BLaER1 treated with 17β-estradiol and CSF1 and Interleukin-3, amounts not matched to agents 10 nM and 100 nM (cell line): ENCODE results near the gene CREB5.
A peak's percentile ranks its signal among the peaks of the same experiment; 100 is the strongest.
"Not testable (repeated sequence)": the region's sequence is repeated elsewhere in the genome, so short reads cannot be mapped to it uniquely, and the experiment has no call there.

Experiments used
- H3K27ac ChIP-seq, 11 experiments: shearing (Covaris generic); formaldehyde crosslinking; 2 replicates each; pipeline ENCODE4 v1.8.1; 2022
- H3K27me3 ChIP-seq, 11 experiments: shearing (Covaris generic); formaldehyde crosslinking; 2 replicates each; pipeline ENCODE4 v1.8.1; 2022
- H3K36me3 ChIP-seq, 11 experiments: shearing (Covaris generic); formaldehyde crosslinking; 2 replicates each; pipeline ENCODE4 v1.8.1; 2022
- H3K4me1 ChIP-seq, 10 experiments: shearing (Covaris generic); formaldehyde crosslinking; 2 replicates each; pipeline ENCODE4 v1.8.1; 2022
- H3K4me2 ChIP-seq, 11 experiments: shearing (Covaris generic); formaldehyde crosslinking; 2 replicates each; pipeline ENCODE4 v1.8.1; 2022
- H3K4me3 ChIP-seq, 10 experiments: shearing (Covaris generic); formaldehyde crosslinking; 2 replicates each; pipeline ENCODE4 v1.8.1; 2022
- H3K9ac ChIP-seq, 11 experiments: shearing (Covaris generic); formaldehyde crosslinking; 2 replicates each; pipeline ENCODE4 v1.8.1; 2022
- H3K9me3 ChIP-seq, 11 experiments: shearing (Covaris generic); formaldehyde crosslinking; replicated peaks in 1 of 11; 2 replicates each; pipeline ENCODE4 v1.8.1; 2022
- H4K20me1 ChIP-seq, 11 experiments: shearing (Covaris generic); formaldehyde crosslinking; 2 replicates each; pipeline ENCODE4 v1.8.1; 2022
- Cebpa-rat ChIP-seq, 11 experiments: shearing (Covaris generic); IDR thresholded peaks; 2 replicates each; pipeline ENCODE4 v1.8.1; 2022

CREB5 gene

DNA sequence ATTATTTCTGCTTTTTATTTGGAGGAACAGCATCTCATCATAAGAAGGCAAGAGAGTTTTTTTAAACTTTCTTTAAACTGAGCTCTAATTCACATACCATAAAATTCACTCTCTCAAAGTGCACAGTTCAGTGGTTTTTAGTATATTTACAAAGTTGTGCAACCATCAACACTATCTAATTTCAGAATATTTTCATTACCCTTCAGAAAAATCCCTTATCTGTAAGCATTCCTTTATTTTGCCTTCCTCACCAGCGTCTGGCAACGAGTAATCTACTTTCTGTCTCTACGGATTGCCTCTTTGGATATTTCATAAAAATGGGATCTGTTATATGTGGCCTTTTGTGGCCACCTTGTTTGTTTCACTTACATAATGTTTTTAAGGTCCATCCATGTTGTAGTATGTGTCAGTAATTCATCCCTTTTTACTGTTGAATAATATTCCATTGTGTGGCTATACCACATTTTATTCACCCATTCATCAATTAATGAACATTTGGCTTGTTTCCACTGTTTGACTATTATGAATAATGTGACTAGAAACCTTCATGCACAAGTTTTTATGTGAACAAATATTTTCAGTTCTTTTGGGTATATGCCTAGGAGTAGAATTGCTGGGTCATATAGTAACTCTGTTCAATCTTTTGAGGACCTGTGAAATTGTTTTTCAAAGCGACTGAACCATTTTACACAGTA is 364.3 kb downstream of the CREB5 start:
- Histone ChIP-seq H3K9ac (no peak overlapping the region), H4K20me1 (no peaks in the 10 kb centered on the region), H3K4me3 (no peak overlapping the region), H3K27ac (no peak overlapping the region), H3K36me3 (no peaks in the 10 kb centered on the region), H3K27me3 (no peaks in the 10 kb centered on the region), H3K4me2 (no peak overlapping the region), H3K9me3 (peaks cover 0 to 3% (median 0%) of the 10 kb centered on the region in 11 experiments; a peak in 5 of 22 replicates), H3K4me1 (peaks cover 0 to 18% (median 2%) of the 10 kb centered on the region in 10 experiments; a peak in 10 of 20 replicates)
- no peak for TF ChIP-seq Cebpa-rat (IDR thresholded peaks at IDR 0.05)

GRCh38 chr7:28778786-28779185 is 366.5 kb downstream of the CREB5 start:
- Histone ChIP-seq H3K4me2 (no peak overlapping the region), H3K27ac (no peak overlapping the region), H3K9me3 (peaks cover 0 to 3% (median 0%) of the 10 kb centered on the region in 11 experiments; a peak in 5 of 22 replicates), H3K4me1 (peaks cover 11 to 32% (median 21%) of the 10 kb centered on the region in 10 experiments; a peak in 19 of 20 replicates), H3K4me3 (no peak overlapping the region), H4K20me1 (no peaks in the 10 kb centered on the region), H3K36me3 (no peaks in the 10 kb centered on the region), H3K27me3 (no peaks in the 10 kb centered on the region), H3K9ac (no peak overlapping the region)
- TF ChIP-seq Cebpa-rat (IDR thresholded peaks at IDR 0.05): no peak

- Histone ChIP-seq H3K9ac (no peak overlapping the region), H3K4me3 (no peak overlapping the region), H3K27me3 (no peaks in the 10 kb centered on the region), H4K20me1 (no peaks in the 10 kb centered on the region), H3K4me1 (peaks cover 23 to 43% (median 32%) of the 10 kb centered on the region in 10 experiments), H3K4me2 (no peak overlapping the region), H3K27ac (no peak overlapping the region), H3K9me3 (peaks cover 0 to 3% (median 0%) of the 10 kb centered on the region in 11 experiments; a peak in 5 of 22 replicates), H3K36me3 (no peaks in the 10 kb centered on the region)
- TF ChIP-seq Cebpa-rat (IDR thresholded peaks at IDR 0.05): no peak
Measured at GRCh38 chr7:28779954-28780353, 367.6 kb downstream of the CREB5 start.

GRCh38 chr7:28782362-28782761 is 370.0 kb downstream of the CREB5 start:
- Histone ChIP-seq H3K4me2 (peak overlapping the region; percentile 16 to 81 (median 61); a peak in 20 of 22 replicates), H3K27ac (no peak overlapping the region), H3K4me3 (no peak overlapping the region), H3K36me3 (no peaks in the 10 kb centered on the region), H4K20me1 (no peaks in the 10 kb centered on the region), H3K27me3 (peaks cover 0 to 5% (median 0%) of the 10 kb centered on the region in 11 experiments; a peak in 1 of 22 replicates), H3K4me1 (peaks cover 47 to 62% (median 56%) of the 10 kb centered on the region in 10 experiments), H3K9me3 (no peaks in the 10 kb centered on the region), H3K9ac (no peak overlapping the region)
- TF ChIP-seq Cebpa-rat (IDR thresholded peaks at IDR 0.05): no peak

GRCh38 chr7:28784171-28784902 is 372.0 kb downstream of the CREB5 start:
- TF ChIP-seq Cebpa-rat (IDR thresholded peaks at IDR 0.05): no peak

GRCh38 chr7:28785041-28785995 is 373.0 kb downstream of the CREB5 start:
- 0 out of 22 replicates have a peak, but pooled peaks of 1 of the 11 experiments have one; percentile 11 for TF ChIP-seq Cebpa-rat (IDR thresholded peaks at IDR 0.05)
- Histone ChIP-seq H3K4me3 (no peak overlapping the region), H3K36me3 (no peaks in the 10 kb centered on the region), H4K20me1 (no peaks in the 10 kb centered on the region), H3K9me3 (no peaks in the 10 kb centered on the region), H3K4me2 (peak overlapping the region; percentile 4 to 81 (median 67); a peak in 21 of 22 replicates), H3K27me3 (peaks cover 0 to 5% (median 0%) of the 10 kb centered on the region in 11 experiments; a peak in 1 of 22 replicates), H3K4me1 (peaks cover 45 to 65% (median 59%) of the 10 kb centered on the region in 10 experiments), H3K9ac (peak overlapping the region in 1 of 11 experiments; percentile 13; a peak in 1 of 22 replicates), H3K27ac (peak overlapping the region in 1 of 11 experiments; percentile 0; a peak in 1 of 22 replicates)

More at GRCh38 chr7:28784171-28784902, 372.0 kb downstream of the CREB5 start:
- no peak overlapping the region for H3K4me3 ChIP-seq
- H3K9ac ChIP-seq: peak overlapping the region in 4 of 11 experiments; percentile 1 to 13 (median 5); a peak in 4 of 22 replicates
- peaks cover 0 to 5% (median 0%) of the 10 kb centered on the region in 11 experiments; a peak in 1 of 22 replicates for H3K27me3 ChIP-seq
- peaks cover 49 to 65% (median 59%) of the 10 kb centered on the region in 10 experiments for H3K4me1 ChIP-seq
- H3K27ac ChIP-seq: peak overlapping the region in 1 of 11 experiments; percentile 0; a peak in 1 of 22 replicates
- no peaks in the 10 kb centered on the region for H4K20me1 ChIP-seq
- H3K36me3 ChIP-seq: no peaks in the 10 kb centered on the region
- peak overlapping the region; percentile 4 to 81 (median 67); a peak in 21 of 22 replicates for H3K4me2 ChIP-seq
- H3K9me3 ChIP-seq: no peaks in the 10 kb centered on the region

GRCh38 chr7:28786156-28786555 is 373.8 kb downstream of the CREB5 start:
- not testable (repeated sequence) for H3K9me3 ChIP-seq

GRCh38 chr7:28787106-28787505 is 374.8 kb downstream of the CREB5 start:
- no peaks in the 10 kb centered on the region for H3K9me3 ChIP-seq
- no peak overlapping the region for H3K27ac ChIP-seq
- H3K27me3 ChIP-seq: peaks cover 0 to 5% (median 0%) of the 10 kb centered on the region in 11 experiments; a peak in 1 of 22 replicates
- H3K4me2 ChIP-seq: peak overlapping the region; percentile 2 to 81 (median 66); a peak in 19 of 22 replicates
- H3K4me1 ChIP-seq: peaks cover 32 to 58% (median 53%) of the 10 kb centered on the region in 10 experiments
- no peaks in the 10 kb centered on the region for H4K20me1 ChIP-seq
- TF ChIP-seq Cebpa-rat (IDR thresholded peaks at IDR 0.05): no peak
- no peaks in the 10 kb centered on the region for H3K36me3 ChIP-seq
- H3K9ac ChIP-seq: no peak overlapping the region
- no peak overlapping the region for H3K4me3 ChIP-seq

More at GRCh38 chr7:28786156-28786555, 373.8 kb downstream of the CREB5 start:
- not testable (repeated sequence) for H3K36me3 ChIP-seq, H3K9ac ChIP-seq, H4K20me1 ChIP-seq, H3K4me3 ChIP-seq, H3K27me3 ChIP-seq, H3K27ac ChIP-seq
- Histone ChIP-seq H3K4me2 (peak overlapping the region in 9 of 11 experiments; percentile 64 to 81 (median 68); a peak in 16 of 22 replicates), H3K4me1 (peaks cover 40 to 63% (median 59%) of the 10 kb centered on the region in 10 experiments)
